ENCODE measurements around the gene HDAC9.
"Not testable (repeated sequence)": the region's sequence is repeated elsewhere in the genome, so short reads cannot be mapped to it uniquely, and the experiment has no call there.

Gene HDAC9

GRCh38 chr7:18975689-18976280, 480.2 kb downstream of the HDAC9 start:
- DNase-seq (ENCODE audit: low spot score): no peak

- no peak for DNase-seq (ENCODE audit: low spot score)
Observed at GRCh38 chr7:18976715-18977471, 481.3 kb downstream of the HDAC9 start.

- DNase-seq (ENCODE audit: low spot score): no peak
Observed at GRCh38 chr7:18978108-18978495, 482.6 kb downstream of the HDAC9 start.

GRCh38 chr7:18990700-18991099, 495.2 kb downstream of the HDAC9 start:
- DNase-seq (ENCODE audit: low spot score): not testable (repeated sequence)

- no peak for DNase-seq (ENCODE audit: low spot score)
Observed at GRCh38 chr7:18993933-18994668, 498.6 kb downstream of the HDAC9 start.

GRCh38 chr7:18995270-18995671, 499.7 kb downstream of the HDAC9 start:
- no peak for DNase-seq (ENCODE audit: low spot score)

- DNase-seq (ENCODE audit: low spot score): no peak
Observed at GRCh38 chr7:18995811-18996426, 500.4 kb downstream of the HDAC9 start.

GRCh38 chr7:18996583-18996982, 501.0 kb downstream of the HDAC9 start:
- DNase-seq (ENCODE audit: low spot score): no peak

- DNase-seq (ENCODE audit: low spot score): no peak
Observed at GRCh38 chr7:18997477-18998150, 502.1 kb downstream of the HDAC9 start.

- DNase-seq (ENCODE audit: low spot score): no peak
Observed at GRCh38 chr7:19000410-19000809, 504.9 kb downstream of the HDAC9 start.

- no peak for DNase-seq (ENCODE audit: low spot score)
Observed at GRCh38 chr7:19001854-19002253, 506.3 kb downstream of the HDAC9 start.

GRCh38 chr7:19009241-19009935, 513.8 kb downstream of the HDAC9 start:
- DNase-seq (ENCODE audit: low spot score): no peak

GRCh38 chr7:19009936-19010280, 514.4 kb downstream of the HDAC9 start:
- no peak for DNase-seq (ENCODE audit: low spot score)

- no peak for DNase-seq (ENCODE audit: low spot score)
Observed at GRCh38 chr7:19011212-19011611, 515.7 kb downstream of the HDAC9 start.

- no peak for DNase-seq (ENCODE audit: low spot score)
Observed at GRCh38 chr7:19015098-19015497, 519.5 kb downstream of the HDAC9 start.

GRCh38 chr7:19016140-19016539, 520.6 kb downstream of the HDAC9 start:
- DNase-seq (ENCODE audit: low spot score): no peak

GRCh38 chr7:19017374-19017773, 521.8 kb downstream of the HDAC9 start:
- no peak for DNase-seq (ENCODE audit: low spot score)

- no peak for DNase-seq (ENCODE audit: low spot score)
Observed at GRCh38 chr7:19020062-19020461, 524.5 kb downstream of the HDAC9 start.

- DNase-seq (ENCODE audit: low spot score): no peak
Observed at GRCh38 chr7:19020711-19021110, 525.2 kb downstream of the HDAC9 start.

GRCh38 chr7:19023477-19023876, 527.9 kb downstream of the HDAC9 start:
- DNase-seq (ENCODE audit: low spot score): no peak

GRCh38 chr7:19024261-19024660, 528.7 kb downstream of the HDAC9 start:
- no peak for DNase-seq (ENCODE audit: low spot score)

- no peak for DNase-seq (ENCODE audit: low spot score)
Observed at GRCh38 chr7:19026888-19027287, 531.3 kb downstream of the HDAC9 start.

Measured in hematopoietic multipotent progenitor cell treated with erythropoietin and hydrocortisone succinate and interleukin-3 and kit ligand, for 17 days (in vitro differentiated cells).